HepG2 (cell line): ENCODE data around the gene SLC6A6. TPM values are rescaled to one million over a fixed set of nuclear protein-coding genes. Genes with fewer than 3 reads are reported as not detected.
A peak's percentile ranks its signal among the peaks of the same experiment; 100 is the strongest.

Experiments
- ATAC-seq: fragments of 200-7000 bp; cut with Tn5 transposase; 3 replicates; pipeline ENCODE4 v1.9.1; 2020; ENCODE audit warnings: mild to moderate bottlenecking, moderate library complexity
- BruUV-seq: library from RNA; stranded (reverse); fragments of 400-500 nt; replicated peaks from 2 replicates; lab custom pipeline; 2021; lab: Mats Ljungman, UMichigan
- CTCF ChIA-PET: fragments of 300-600 bp; formaldehyde crosslinking; extraction: SDS; loops from one replicate; lab custom pipeline; 2021; ENCODE audit warnings: low total read pairs, inconsistent platforms, low intra/inter-chr PET ratio; lab: Yijun Ruan, JAX
- POLR2A ChIA-PET: fragments of 350-600 bp; sonication (Branson Sonifier 250); formaldehyde crosslinking; loops from one replicate; lab custom pipeline; 2020; ENCODE audit warnings: antibody characterized with exemption, inconsistent platforms; lab: Yijun Ruan, JAX
- DNase-seq: peaks from one replicate; pipeline ENCODE4 v3.0.0-alpha.2; 2015; ENCODE audit warnings: low spot score
- FAIRE-seq: peaks from 3 replicates; lab custom pipeline; 2011; peaks lifted over from hg19 to GRCh38; lab: Jason Lieb, UNC
- H2AFZ ChIP-seq: one replicate; pipeline ENCODE4 v1.6.1; 2011; ENCODE audit warnings: low read length, inconsistent platforms
- H3K27ac ChIP-seq: fragments of 300-600 bp; 3 replicates; pipeline ENCODE4 v1.8.0; 2011; ENCODE audit warnings: mixed run types, mild to moderate bottlenecking, mixed read lengths, low read length, inconsistent platforms; ENCODE audit not compliant: insufficient read depth; ENCODE audit errors: extremely low read length
- H3K27me3 ChIP-seq, 2 experiments: fragments of 200-600 bp in 1 of 2; 2 replicates in 1 of 2; 3 replicates in 1 of 2; pipeline versions ENCODE4 v1.6.0 to v1.8.0; 2011; ENCODE audit warnings: low read length in 2 of 2, mild to moderate bottlenecking in 2 of 2, moderate library complexity in 2 of 2, inconsistent platforms in 1 of 2; ENCODE audit not compliant: insufficient read depth in 2 of 2, control insufficient read depth in 1 of 2
- H3K36me3 ChIP-seq, 2 experiments: fragments of 200-600 bp in 1 of 2; replicated peaks in 1 of 2; 2 replicates in 1 of 2; 3 replicates in 1 of 2; pipeline versions ENCODE4 v1.5.1 to v1.8.0; 2011; ENCODE audit warnings: low read length in 2 of 2, inconsistent platforms in 1 of 2; ENCODE audit not compliant: insufficient read depth in 2 of 2, control insufficient read depth in 1 of 2
- H3K4me1 ChIP-seq: 2 replicates; pipeline ENCODE4 v1.5.1; 2012; ENCODE audit warnings: low read length, inconsistent platforms; ENCODE audit not compliant: insufficient read depth
- H3K4me2 ChIP-seq: 2 replicates; pipeline ENCODE4 v1.6.0; 2011; ENCODE audit warnings: low read depth, low read length, inconsistent platforms
- H3K4me3 ChIP-seq, 3 experiments: fragments of 200-600 bp in 1 of 3; sonication (generic), shearing (Covaris generic) in 1 of 3; replicated peaks in 1 of 3; 2 replicates each; pipeline ENCODE4 v1.5.1; 2011 to 2016; ENCODE audit warnings: low read length in 3 of 3, inconsistent platforms in 2 of 3, low read depth in 2 of 3, mild to moderate bottlenecking in 2 of 3, control low read depth in 1 of 3, mixed read lengths in 1 of 3; ENCODE audit not compliant: insufficient read depth in 1 of 3
- H3K79me2 ChIP-seq: one replicate; pipeline ENCODE4 v1.6.1; 2011; ENCODE audit warnings: low read length, inconsistent platforms; ENCODE audit not compliant: insufficient read depth
- H3K9ac ChIP-seq: 2 replicates; pipeline ENCODE4 v1.6.0; 2011; ENCODE audit warnings: mild to moderate bottlenecking, low read depth, low read length, inconsistent platforms; ENCODE audit not compliant: insufficient read depth
- H3K9me3 ChIP-seq: 2 replicates; pipeline ENCODE4 v1.5.1; 2012; ENCODE audit warnings: mild to moderate bottlenecking, low read length
- H4K20me1 ChIP-seq: 2 replicates; pipeline ENCODE4 v1.6.0; 2011; ENCODE audit warnings: inconsistent platforms, mild to moderate bottlenecking, low read length, moderate library complexity; ENCODE audit not compliant: insufficient read depth
- IRX3 ChIP-seq: sonication (generic); formaldehyde crosslinking; IDR thresholded peaks from 2 replicates; pipeline ENCODE4 v1.8.1; 2023; ENCODE audit warnings: mild to moderate bottlenecking, low read depth, missing genetic modification reagents, borderline replicate concordance
- NKX3-1 ChIP-seq: sonication (generic); formaldehyde crosslinking; IDR thresholded peaks from 2 replicates; pipeline ENCODE4 v1.5.0; 2020; ENCODE audit warnings: missing genetic modification reagents
- PLRG1 ChIP-seq: fragments of 450-650 bp; conservative IDR thresholded peaks from 2 replicates; pipeline ENCODE4 v1.6.1; 2016
- ZNF629 ChIP-seq: sonication (generic); formaldehyde crosslinking; conservative IDR thresholded peaks from 2 replicates; pipeline ENCODE4 v1.5.0; 2020; ENCODE audit warnings: missing genetic modification reagents
- ZNF737 ChIP-seq: sonication (generic); formaldehyde crosslinking; IDR thresholded peaks from 2 replicates; pipeline ENCODE4 v1.5.0; 2020; ENCODE audit warnings: missing genetic modification reagents, mild to moderate bottlenecking, borderline replicate concordance
- ZNF747 ChIP-seq: sonication (generic); formaldehyde crosslinking; IDR thresholded peaks from 2 replicates; pipeline ENCODE4 v1.8.1; 2023; ENCODE audit warnings: missing genetic modification reagents, mild to moderate bottlenecking, borderline replicate concordance
- ZNF788 ChIP-seq: sonication (generic); formaldehyde crosslinking; IDR thresholded peaks from 2 replicates; pipeline ENCODE4 v1.5.0; 2020; ENCODE audit warnings: mild to moderate bottlenecking, missing genetic modification reagents, borderline replicate concordance
- WGBS: methylation state at CpG from one replicate; pipeline ENCODE4 v1.1.6; 2017; ENCODE audit warnings: low lambda C conversion rate; 5-methylcytosine and 5-hydroxymethylcytosine counted together
- in situ Hi-C: cut with HindIII; loops from 2 replicates; pipeline ENCODE4 v1.10.0; 2017; ENCODE audit warnings: low pct_unique_long_range_greater_than_20kb; ENCODE audit not compliant: extremely low pct_ligation_motif_present
- intact Hi-C: fragments of 100-400 bp; cut with micrococcal nuclease; formaldehyde crosslinking; loops from one replicate; pipeline ENCODE4 v1.10.0; 2022; ENCODE audit not compliant: unreplicated experiment
- polyA plus RNA-seq, 8 experiments: library from polyadenylated mRNA; depleted of rRNA in 3 of 8; stranded (reverse) in 7 of 8; unstranded in 1 of 8; fragments of >200 nt; fragmentation: Illumina TruSeq in 4 of 8; extraction: Trizol in 4 of 8; gene quantifications; 2 replicates each; pipeline versions ENCODE4 v1.2.1 to v1.2.3, GENCODE V29; 2011 to 2016; ENCODE audit warnings: low read depth in 4 of 8, missing spikeins in 1 of 8, mixed read lengths in 1 of 8; ENCODE audit not compliant: insufficient read depth in 1 of 8
- total RNA-seq, 5 experiments: library from RNA; depleted of rRNA; stranded (reverse); fragments of >200 nt; fragmentation: Illumina TruSeq; extraction: Trizol; gene quantifications; 2 replicates each; pipeline ENCODE4 v1.2.3, GENCODE V29; 2016; ENCODE audit warnings: low read depth in 1 of 5

Gene SLC6A6
- total and polyA plus RNA-seq, 2 of the 13 experiments (the other 11 are each of a cell fraction or from before 2014, with no cell fraction given): 14.1 to 20.7 TPM

DNA sequence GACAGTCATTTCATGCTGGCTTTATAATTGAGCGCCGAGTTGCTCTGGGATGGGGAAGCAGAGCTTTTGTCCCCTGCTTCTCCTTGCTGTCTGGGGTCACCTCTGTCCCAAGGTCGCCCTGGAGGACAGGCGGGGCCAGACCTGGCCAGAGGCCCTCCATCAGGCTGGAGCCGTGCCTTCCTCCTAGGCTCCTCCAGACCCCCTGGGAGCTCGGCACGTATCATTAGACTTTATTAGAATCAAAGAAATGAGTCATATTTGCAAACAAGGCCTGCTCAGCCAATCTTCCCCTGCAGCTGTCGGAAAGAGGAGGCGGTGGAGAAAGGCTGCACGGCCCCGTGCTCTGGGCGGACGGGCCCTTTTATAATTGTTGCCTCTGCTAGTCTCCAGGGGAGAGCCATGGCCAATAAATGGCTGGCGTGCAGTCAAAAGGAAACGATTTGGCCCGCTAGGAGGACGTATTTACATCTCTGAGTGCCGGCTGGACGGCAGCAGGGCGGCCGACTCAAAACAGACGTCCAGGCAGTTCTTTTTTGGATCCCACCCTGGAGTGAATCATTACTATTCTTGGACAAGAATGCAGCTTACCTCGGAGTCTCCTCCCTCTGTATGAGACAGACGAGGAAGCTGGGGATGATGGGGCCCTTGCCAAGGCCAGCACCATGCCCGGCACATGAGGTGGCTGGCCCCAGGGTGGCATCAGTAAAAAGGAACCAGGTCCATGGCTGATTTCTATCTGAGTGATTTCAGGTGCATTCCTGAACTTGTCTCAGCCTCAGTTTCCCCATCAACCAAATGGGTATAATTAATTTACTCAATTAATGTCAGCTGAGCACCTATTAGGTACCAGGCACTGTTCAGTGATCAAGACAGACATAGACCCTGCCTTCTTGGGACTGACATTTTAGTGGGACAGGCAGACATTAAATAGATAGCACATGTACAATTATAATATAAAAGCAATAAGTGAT, 50.6 kb downstream of the SLC6A6 start:
- POLR2A ChIA-PET: interaction anchor here (1.6 kb wide), 1 partner anchor 51 kb away, joined by 11 read pairs; the partner anchor contains the start of gene SLC6A6
- no peaks in the 10 kb centered on the region for H3K27me3 ChIP-seq
- no TSS peak for BruUV-seq
- no peak for TF ChIP-seq PLRG1
- TF ChIP-seq ZNF737 (CRISPR knock-in tag): no peak
- TF ChIP-seq NKX3-1 (CRISPR knock-in tag): no peak
- no peak for TF ChIP-seq ZNF747 (CRISPR knock-in tag)
- TF ChIP-seq ZNF788 (CRISPR knock-in tag): no peak
- peak; percentile 52; the same call in 1 of the 2 replicates for TF ChIP-seq ZNF629 (CRISPR knock-in tag)
- no peak for TF ChIP-seq IRX3
- TF ChIP-seq, all 625 proteins: peak for 1
- no peak for ATAC-seq
- no peaks in the 10 kb centered on the region for H3K9me3 ChIP-seq
- H3K4me3 ChIP-seq: no peak overlapping the region
- no peak for DNase-seq
- H3K4me1 ChIP-seq: peaks cover 19% of the 10 kb centered on the region
- no peak overlapping the region for H3K4me2 ChIP-seq
- WGBS: 95% methylated on average over 15 of the region's 25 CpGs
- H3K27ac ChIP-seq: no peak overlapping the region
- no peak for FAIRE-seq
- H2AFZ ChIP-seq: no peak overlapping the region
- H4K20me1 ChIP-seq: no peaks in the 10 kb centered on the region
- peaks cover 16 to 55% of the 10 kb centered on the region in 2 experiments; a peak in 4 of 5 replicates for H3K36me3 ChIP-seq
- no peak overlapping the region for H3K9ac ChIP-seq
- intact Hi-C loops (no loop called here), in situ Hi-C loops (no loop called here)
- CTCF ChIA-PET: no interaction called here
- no peaks in the 10 kb centered on the region for H3K79me2 ChIP-seq
